GM19467 (cell line): ENCODE results near the gene VPS52.
"Not testable (repeated sequence)": the region's sequence is repeated elsewhere in the genome, so short reads cannot be mapped to it uniquely, and the experiment has no call there.

Experiments used
- ATAC-seq: cut with Tn5 transposase; IDR thresholded peaks from one replicate; pipeline ENCODE4 v1.9.1; 2021; ENCODE audit warnings: mild to moderate bottlenecking, moderate library complexity; ENCODE audit not compliant: unreplicated experiment

VPS52 gene

DNA sequence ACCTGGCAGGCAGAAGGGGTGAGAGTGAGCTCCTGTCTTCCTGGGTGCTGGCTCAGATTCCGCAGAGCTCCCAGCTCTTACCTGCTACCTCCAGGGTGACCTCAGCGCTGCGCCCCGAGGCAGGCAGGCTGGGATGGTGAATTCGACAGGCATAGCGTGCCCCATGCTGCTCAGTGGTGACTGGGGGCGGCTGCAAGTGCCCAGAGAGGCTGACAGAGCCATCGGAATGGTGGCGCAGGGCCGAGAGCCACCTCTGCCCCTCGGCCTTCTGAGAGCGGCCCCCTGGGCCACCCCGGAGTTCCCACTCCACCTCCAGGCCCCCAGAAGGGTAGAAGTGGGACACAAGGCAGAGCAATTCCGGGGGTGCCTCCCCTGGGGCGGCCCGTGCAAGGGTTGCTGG, 32.5 kb upstream of the VPS52 start:
- no peak for ATAC-seq

- ATAC-seq, result no peak
These were observed 30.2 kb upstream of the VPS52 start for GRCh38 chr6:33301877-33302276.

DNA sequence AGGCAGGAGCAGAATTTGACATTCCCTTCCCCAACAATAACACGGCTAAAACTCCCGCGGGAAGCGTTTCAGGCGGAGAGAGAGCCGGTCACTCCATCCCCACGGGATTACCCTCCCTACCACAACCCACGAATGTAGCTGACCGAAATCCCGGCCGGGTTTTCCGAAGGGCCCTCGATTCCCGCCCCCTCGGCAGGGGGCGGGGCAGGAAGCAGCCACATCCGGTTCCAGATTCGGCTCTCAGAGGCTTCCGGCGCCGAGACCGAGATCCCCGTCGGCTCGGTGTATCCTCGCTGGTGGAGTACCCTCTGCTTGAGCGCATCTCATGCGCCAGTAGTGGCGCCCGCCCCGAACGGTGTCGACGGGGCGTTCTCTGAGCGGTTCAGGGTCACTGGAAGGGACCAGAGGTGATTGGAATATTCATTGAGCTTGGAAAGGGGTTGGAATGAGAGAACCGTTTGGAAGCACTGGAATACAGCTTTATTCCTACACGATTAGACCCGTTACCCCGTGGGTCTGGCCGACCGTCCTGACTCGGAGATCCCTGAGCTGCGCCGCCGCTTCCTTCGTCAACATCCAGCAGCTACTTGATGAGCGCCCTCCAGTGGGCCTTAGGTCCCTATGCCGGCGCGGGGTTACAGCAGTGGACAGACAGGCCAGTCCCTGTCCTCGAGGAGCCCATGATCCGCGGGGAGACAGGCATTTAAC, 27.7 kb upstream of the VPS52 start:
- peak; percentile 66 for ATAC-seq

- peak; percentile 32 for ATAC-seq
These were observed 27.1 kb upstream of the VPS52 start, which contains the start of gene RGL2 for GRCh38 chr6:33298773-33299236. RGL2 (minus strand) TSS chr6:33298942; CDS start chr6:33298610, 332 bp downstream.

DNA sequence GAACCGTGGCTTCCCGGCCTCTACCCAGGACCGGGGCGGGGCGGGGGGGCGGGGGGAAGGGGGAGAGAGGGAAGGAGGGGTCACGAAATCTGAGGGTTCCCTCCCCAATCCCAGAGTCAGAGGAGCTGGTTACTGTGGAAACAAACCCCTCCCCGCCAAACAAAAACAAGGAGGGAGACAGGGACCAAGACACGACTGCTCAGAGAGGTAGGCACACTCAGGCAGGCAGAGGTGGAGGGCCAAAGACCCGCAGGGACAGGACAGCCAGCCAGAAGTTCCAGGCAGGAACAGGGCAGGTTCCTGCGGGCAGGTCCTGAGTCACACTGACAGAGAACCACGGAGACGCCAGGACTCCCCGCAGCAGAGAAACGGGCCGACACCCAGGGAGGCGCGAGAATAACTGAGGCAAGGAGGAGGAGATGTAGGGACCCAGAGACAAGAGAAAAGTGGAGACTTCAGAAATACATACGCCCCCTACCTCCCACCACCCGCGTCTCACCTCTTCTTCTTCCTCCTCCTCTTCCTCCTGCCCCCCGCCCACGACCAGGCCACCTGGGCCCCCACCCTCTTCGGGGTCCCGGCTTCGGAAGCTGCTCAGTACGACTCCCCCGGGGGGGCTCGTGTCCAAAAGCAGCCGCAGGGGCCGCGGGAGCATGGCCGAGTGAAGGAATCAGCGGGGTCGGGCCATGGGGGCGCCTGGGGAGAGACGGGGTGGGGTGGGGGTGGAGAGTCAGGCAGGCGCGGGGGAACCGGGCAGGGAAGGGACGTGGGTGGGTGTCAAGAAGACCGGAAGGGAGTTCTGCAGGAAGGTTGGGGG, 26.5 kb upstream of the VPS52 start:
- ATAC-seq, result peak; percentile 2

DNA sequence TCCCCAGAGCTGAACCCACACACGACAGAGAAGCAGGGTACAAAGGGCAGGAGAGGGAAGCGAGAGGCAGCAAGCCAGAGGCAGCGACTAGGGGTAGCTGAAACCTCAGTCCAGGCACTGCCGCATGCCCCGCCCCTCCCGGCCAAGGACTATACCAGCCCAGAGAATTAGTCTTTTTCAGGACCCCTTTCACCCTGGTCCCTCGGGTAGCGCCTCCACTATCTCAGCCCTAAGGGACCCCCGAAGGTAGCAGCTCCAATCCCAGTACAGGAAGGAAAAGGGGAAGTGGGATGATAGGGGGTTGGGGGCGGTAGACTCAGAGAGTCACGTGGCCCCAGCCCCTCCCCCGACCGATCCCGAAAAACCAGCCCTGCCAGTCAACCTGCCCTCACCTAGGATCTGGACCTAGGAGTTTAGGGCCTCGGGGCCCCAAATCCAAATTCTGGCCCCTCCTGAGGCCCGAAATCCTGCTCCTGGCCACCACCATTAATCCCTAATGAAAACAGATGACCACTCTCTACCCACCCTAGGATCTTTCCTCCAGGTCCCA, 25.8 kb upstream of the VPS52 start:
- no peak for ATAC-seq

DNA sequence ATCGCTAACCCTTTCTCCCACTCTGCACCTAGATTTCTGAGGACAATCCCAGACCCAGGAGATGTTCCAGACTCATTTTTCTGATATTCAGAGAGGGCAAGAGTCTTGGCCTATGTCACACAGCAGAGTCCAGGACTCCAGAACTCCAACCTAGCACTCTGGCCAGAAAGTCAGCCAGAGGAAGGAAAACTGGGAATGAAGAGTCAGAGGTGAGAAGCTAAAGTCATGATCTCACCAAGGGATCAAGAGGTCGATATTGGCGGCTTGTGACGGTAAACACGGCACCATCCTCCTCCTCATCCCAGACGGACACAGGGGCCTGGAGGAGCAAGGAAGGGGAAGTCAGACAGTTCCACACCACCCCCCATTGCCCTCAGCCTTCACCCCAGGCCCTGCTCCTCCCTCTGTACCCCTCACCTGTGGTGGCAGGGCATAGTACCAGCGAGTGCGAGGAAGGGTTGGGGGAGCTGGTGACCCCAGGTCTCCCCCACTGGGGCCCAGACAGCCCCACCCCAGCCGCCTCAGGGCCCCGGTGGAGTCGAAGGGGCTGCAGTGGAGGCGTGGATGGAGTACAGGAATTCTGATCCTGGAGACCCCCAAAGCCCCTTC, 25.2 kb upstream of the VPS52 start:
- no peak for ATAC-seq

GRCh38 chr6:33295621-33296369, 24.1 kb upstream of the VPS52 start:
- no peak for ATAC-seq

GRCh38 chr6:33294086-33294823, 22.6 kb upstream of the VPS52 start:
- no peak for ATAC-seq

DNA sequence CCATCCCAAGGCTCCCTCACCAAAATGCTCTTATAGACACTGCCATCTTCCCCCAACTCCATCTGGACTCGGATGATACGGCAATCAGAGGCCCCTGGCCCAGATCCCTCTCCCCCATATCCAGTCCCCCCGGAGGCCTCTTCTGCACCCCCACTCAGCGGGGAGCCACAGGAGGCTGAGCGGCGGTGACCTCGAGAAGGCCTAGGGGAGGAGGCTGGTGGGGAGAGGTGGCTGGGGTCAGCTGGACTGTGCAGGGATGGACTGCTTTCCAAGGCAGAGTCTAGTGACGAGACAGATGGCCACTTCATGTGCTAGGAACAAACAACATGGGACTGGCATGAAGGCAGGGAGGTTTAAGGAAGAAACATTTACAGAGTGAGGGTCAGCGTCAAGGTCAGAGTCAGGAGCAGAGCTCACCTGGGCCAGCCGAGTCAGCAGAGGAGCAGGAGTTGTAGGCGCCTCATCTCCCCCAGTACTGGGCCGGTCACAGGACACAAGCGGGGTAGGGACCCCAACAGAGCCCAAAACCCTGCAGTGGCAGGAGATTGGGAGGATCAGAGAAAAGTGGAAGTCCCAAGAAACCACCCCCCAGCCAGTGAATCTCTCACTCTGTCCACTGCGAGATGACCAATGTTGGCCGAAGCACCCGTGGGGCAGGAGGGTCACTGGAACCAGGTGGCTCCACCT, 21.5 kb upstream of the VPS52 start:
- ATAC-seq, result no peak

DNA sequence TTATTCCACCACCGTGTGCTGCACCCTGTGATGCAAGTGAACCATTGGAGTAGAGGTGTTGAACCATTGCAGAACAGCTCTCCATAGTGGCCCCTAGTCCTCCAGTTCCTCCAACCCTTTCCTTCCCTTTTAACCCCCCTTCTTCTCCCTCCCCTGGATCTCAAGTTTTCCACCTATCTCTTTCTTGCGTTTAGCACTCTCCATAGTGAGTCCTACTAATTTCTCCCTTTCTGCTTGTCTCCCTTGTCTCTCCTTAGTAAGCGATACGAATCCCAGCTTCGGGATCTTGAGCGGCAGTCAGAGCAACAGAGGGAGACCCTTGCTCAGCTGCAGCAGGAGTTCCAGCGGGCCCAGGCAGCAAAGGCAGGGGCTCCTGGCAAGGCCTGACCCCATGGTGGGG, 18.8 kb upstream of the VPS52 start:
- no peak for ATAC-seq

DNA sequence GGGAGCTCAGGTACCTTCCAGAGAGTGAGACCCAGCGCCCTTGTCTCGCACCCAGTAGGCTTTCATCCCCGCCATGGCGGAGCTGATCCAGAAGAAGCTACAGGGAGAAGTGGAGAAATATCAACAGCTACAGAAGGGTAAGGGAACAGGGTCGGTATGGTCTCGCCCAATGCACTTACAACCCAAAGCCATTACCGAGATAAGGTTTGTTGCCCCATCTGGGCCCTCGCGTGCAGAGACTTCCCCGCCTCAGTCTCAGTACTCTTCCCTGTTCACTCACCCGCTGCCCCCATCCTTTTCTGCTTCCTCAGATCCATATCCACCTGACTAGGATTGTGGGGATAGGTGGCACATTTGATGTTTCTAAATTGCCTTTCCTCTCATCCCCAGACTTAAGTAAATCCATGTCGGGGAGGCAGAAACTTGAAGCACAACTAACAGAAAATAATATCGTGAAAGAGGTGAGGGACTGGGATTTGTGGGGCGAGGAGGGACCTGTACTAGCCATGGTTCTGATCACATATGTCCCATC, 18.2 kb upstream of the VPS52 start:
- ATAC-seq, result no peak

GRCh38 chr6:33288921-33289783, 17.5 kb upstream of the VPS52 start, which contains the start of the genes PFDN6 and WDR46:
PFDN6 (plus strand) TSS chr6:33289601; CDS start chr6:33289857, 256 bp downstream.
WDR46 (minus strand) TSS chr6:33289239; CDS start chr6:33289170, 69 bp downstream.
- ATAC-seq, result peak; percentile 71

- no peak for ATAC-seq
These were observed 16.7 kb upstream of the VPS52 start for GRCh38 chr6:33288141-33288920.

- ATAC-seq, result no peak
These were observed 15.6 kb upstream of the VPS52 start for GRCh38 chr6:33286946-33287914.

DNA sequence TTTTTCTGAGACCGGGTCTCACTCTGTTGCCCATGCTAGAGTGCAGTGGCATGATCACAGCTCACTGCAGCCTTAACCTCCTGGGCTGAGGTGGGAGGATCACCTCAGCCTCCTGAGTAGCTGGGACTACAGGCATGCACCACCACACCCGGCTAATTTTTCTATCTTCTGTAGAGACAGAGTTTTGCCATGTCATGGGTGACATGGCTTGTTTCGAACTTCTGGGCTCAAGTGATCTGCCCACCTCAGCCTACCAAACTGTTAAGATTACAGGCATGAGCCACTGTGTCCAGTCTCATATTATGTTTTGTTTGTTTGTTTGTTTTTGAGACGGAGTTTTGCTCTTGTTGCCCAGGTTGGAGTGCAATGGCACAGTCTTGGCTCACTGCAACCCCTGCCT, 13.5 kb upstream of the VPS52 start:
- not testable (repeated sequence) for ATAC-seq
